ENCODE data around the gene COX4I1. TPM values are rescaled to one million over a fixed set of nuclear protein-coding genes. Genes with fewer than 3 reads are reported as not detected.

Gene COX4I1
- total RNA-seq, 2 experiments from 2014 or later, result 461 to 486 TPM

- no peak for DNase-seq
- Mint-ChIP-seq H3K27ac (no peak overlapping the region), H3K4me3 (no peak overlapping the region), H3K27me3 (peaks cover 4% of the 10 kb centered on the region), H3K9me3 (no peaks in the 10 kb centered on the region), H3K4me1 (no peaks in the 10 kb centered on the region), H3K36me3 (ENCODE audit: low read depth) (no peaks in the 10 kb centered on the region)
- ChIA-PET CTCF (no interaction called here), POLR2A (no interaction called here)
Measured at GRCh38 chr16:85844786-85845185, 45.3 kb downstream of the COX4I1 start.

- ChIA-PET CTCF (no interaction called here), POLR2A (no interaction called here)
- no peak overlapping the region for H3K27ac Mint-ChIP-seq
- H3K4me3 Mint-ChIP-seq, result no peak overlapping the region
- H3K9me3 Mint-ChIP-seq, result no peaks in the 10 kb centered on the region
- H3K27me3 Mint-ChIP-seq, result peaks cover 4% of the 10 kb centered on the region
- no peaks in the 10 kb centered on the region for H3K4me1 Mint-ChIP-seq
- no peaks in the 10 kb centered on the region for H3K36me3 Mint-ChIP-seq (ENCODE audit: low read depth)
- DNase-seq, result no peak
Measured at GRCh38 chr16:85845266-85845665, 45.8 kb downstream of the COX4I1 start.

GRCh38 chr16:85846461-85846860, 47.0 kb downstream of the COX4I1 start:
- no peaks in the 10 kb centered on the region for H3K9me3 Mint-ChIP-seq
- POLR2A ChIA-PET, result no interaction called here
- no peak overlapping the region for H3K4me3 Mint-ChIP-seq
- no peaks in the 10 kb centered on the region for H3K4me1 Mint-ChIP-seq
- H3K27me3 Mint-ChIP-seq, result peaks cover 4% of the 10 kb centered on the region
- no peak overlapping the region for H3K27ac Mint-ChIP-seq
- H3K36me3 Mint-ChIP-seq (ENCODE audit: low read depth), result no peaks in the 10 kb centered on the region
- CTCF ChIA-PET, result interaction anchor here (0.6 to 1.4 kb wide), 2 partner anchors 11 to 157 kb away, joined by 3 read pairs; no protein-coding TSS in a partner anchor
- no peak for DNase-seq

- CTCF ChIA-PET, result interaction anchor here (1.4 kb wide), 1 partner anchor 10 kb away, joined by 3 read pairs; no protein-coding TSS in a partner anchor
- H3K9me3 Mint-ChIP-seq, result no peaks in the 10 kb centered on the region
Measured at GRCh38 chr16:85847036-85847435, 47.5 kb downstream of the COX4I1 start.

GRCh38 chr16:85847681-85848601, 48.4 kb downstream of the COX4I1 start:
- ChIA-PET POLR2A (no interaction called here), CTCF (interaction anchor here (0.7 to 1.4 kb wide), 2 partner anchors 9 to 26 kb away, joined by 3 read pairs; no protein-coding TSS in a partner anchor)
- Mint-ChIP-seq H3K36me3 (ENCODE audit: low read depth) (no peaks in the 10 kb centered on the region), H3K4me1 (no peaks in the 10 kb centered on the region), H3K4me3 (no peak overlapping the region), H3K27me3 (peaks cover 7% of the 10 kb centered on the region), H3K27ac (no peak overlapping the region), H3K9me3 (no peaks in the 10 kb centered on the region)
- no peak for DNase-seq

More at GRCh38 chr16:85847036-85847435, 47.5 kb downstream of the COX4I1 start:
- DNase-seq, result no peak
- H3K27me3 Mint-ChIP-seq, result peaks cover 4% of the 10 kb centered on the region
- no peaks in the 10 kb centered on the region for H3K36me3 Mint-ChIP-seq (ENCODE audit: low read depth)
- H3K4me3 Mint-ChIP-seq, result no peak overlapping the region
- POLR2A ChIA-PET, result no interaction called here
- no peak overlapping the region for H3K27ac Mint-ChIP-seq
- no peaks in the 10 kb centered on the region for H3K4me1 Mint-ChIP-seq

GRCh38 chr16:85848986-85849385, 49.5 kb downstream of the COX4I1 start:
- CTCF ChIA-PET, result no interaction called here
- POLR2A ChIA-PET, result no interaction called here
- Mint-ChIP-seq H3K27me3 (peaks cover 7% of the 10 kb centered on the region), H3K4me3 (no peak overlapping the region), H3K4me1 (no peaks in the 10 kb centered on the region), H3K27ac (no peak overlapping the region), H3K36me3 (ENCODE audit: low read depth) (no peaks in the 10 kb centered on the region), H3K9me3 (no peaks in the 10 kb centered on the region)
- no peak for DNase-seq

- peaks cover 7% of the 10 kb centered on the region for H3K27me3 Mint-ChIP-seq
- H3K27ac Mint-ChIP-seq, result no peak overlapping the region
- no peak overlapping the region for H3K4me3 Mint-ChIP-seq
- H3K9me3 Mint-ChIP-seq, result no peaks in the 10 kb centered on the region
- H3K4me1 Mint-ChIP-seq, result no peaks in the 10 kb centered on the region
- ChIA-PET CTCF (no interaction called here), POLR2A (no interaction called here)
- H3K36me3 Mint-ChIP-seq (ENCODE audit: low read depth), result no peaks in the 10 kb centered on the region
- no peak for DNase-seq
Measured at GRCh38 chr16:85849388-85849787, 49.9 kb downstream of the COX4I1 start.

- Mint-ChIP-seq H3K4me3 (no peak overlapping the region), H3K4me1 (no peaks in the 10 kb centered on the region), H3K36me3 (ENCODE audit: low read depth) (no peaks in the 10 kb centered on the region), H3K27me3 (peaks cover 4% of the 10 kb centered on the region), H3K9me3 (no peaks in the 10 kb centered on the region), H3K27ac (no peak overlapping the region)
- POLR2A ChIA-PET, result no interaction called here
- DNase-seq, result no peak
- CTCF ChIA-PET, result no interaction called here
Measured at GRCh38 chr16:85850344-85850880, 50.9 kb downstream of the COX4I1 start.

- no peak overlapping the region for H3K27ac Mint-ChIP-seq
- no peaks in the 10 kb centered on the region for H3K4me1 Mint-ChIP-seq
- POLR2A ChIA-PET, result no interaction called here
- no peaks in the 10 kb centered on the region for H3K9me3 Mint-ChIP-seq
- no peak for DNase-seq
- peaks cover 4% of the 10 kb centered on the region for H3K27me3 Mint-ChIP-seq
- no peaks in the 10 kb centered on the region for H3K36me3 Mint-ChIP-seq (ENCODE audit: low read depth)
- H3K4me3 Mint-ChIP-seq, result no peak overlapping the region
- CTCF ChIA-PET, result no interaction called here
Measured at GRCh38 chr16:85851034-85851785, 51.7 kb downstream of the COX4I1 start.

- Mint-ChIP-seq H3K27me3 (peaks cover 4% of the 10 kb centered on the region), H3K9me3 (no peaks in the 10 kb centered on the region), H3K4me1 (no peaks in the 10 kb centered on the region), H3K4me3 (no peak overlapping the region), H3K36me3 (ENCODE audit: low read depth) (no peaks in the 10 kb centered on the region), H3K27ac (no peak overlapping the region)
- POLR2A ChIA-PET, result no interaction called here
- DNase-seq, result no peak
- CTCF ChIA-PET, result interaction anchor here (1.3 kb wide), 1 partner anchor 12 kb away, joined by 3 read pairs; no protein-coding TSS in a partner anchor
Measured at GRCh38 chr16:85853547-85854545, 54.4 kb downstream of the COX4I1 start.

- no peaks in the 10 kb centered on the region for H3K36me3 Mint-ChIP-seq (ENCODE audit: low read depth)
- ChIA-PET CTCF (interaction anchor here (1.3 kb wide), 1 partner anchor 13 kb away, joined by 3 read pairs; no protein-coding TSS in a partner anchor), POLR2A (no interaction called here)
- no peaks in the 10 kb centered on the region for H3K9me3 Mint-ChIP-seq
- no peak overlapping the region for H3K4me3 Mint-ChIP-seq
- H3K27me3 Mint-ChIP-seq, result peaks cover 4% of the 10 kb centered on the region
- no peak overlapping the region for H3K27ac Mint-ChIP-seq
- no peak for DNase-seq
- no peaks in the 10 kb centered on the region for H3K4me1 Mint-ChIP-seq
Measured at GRCh38 chr16:85854935-85855334, 55.4 kb downstream of the COX4I1 start.

- Mint-ChIP-seq H3K4me1 (no peaks in the 10 kb centered on the region), H3K4me3 (no peak overlapping the region), H3K9me3 (no peaks in the 10 kb centered on the region), H3K36me3 (ENCODE audit: low read depth) (no peaks in the 10 kb centered on the region), H3K27ac (no peak overlapping the region), H3K27me3 (peaks cover 4% of the 10 kb centered on the region)
- no peak for DNase-seq
- POLR2A ChIA-PET, result no interaction called here
- CTCF ChIA-PET, result no interaction called here
Measured at GRCh38 chr16:85856079-85856478, 56.6 kb downstream of the COX4I1 start.
